ENCODE results near the gene CBLC. TPM values are rescaled to one million over a fixed set of nuclear protein-coding genes. Genes with fewer than 3 reads are reported as not detected.

The CBLC gene
- total and polyA plus RNA-seq, 2 of the 4 experiments (the other 2 are of a cell fraction): not detected

GRCh38 chr19:44846455-44847143 is 68.9 kb downstream of the CBLC start:
- peak overlapping the region; percentile 97 for H3K27ac ChIP-seq (ENCODE audit: insufficient read depth, low read length)
- H2BK20ac ChIP-seq (ENCODE audit: low read depth, low read length): no peak overlapping the region
- peak overlapping the region; percentile 100 for H3K9ac ChIP-seq (ENCODE audit: low read depth, low read length)
- no peaks in the 10 kb centered on the region for H3K9me3 ChIP-seq (ENCODE audit: control insufficient read depth, insufficient read depth, low read length)
- H2AK5ac ChIP-seq (ENCODE audit: low read depth, low read length): peak overlapping the region; percentile 96
- no TSS peak for BruUV-seq (replicated peaks)
- peak overlapping the region; percentile 67 for H2AK9ac ChIP-seq (replicated peaks; ENCODE audit: low read depth, low read length, poor library complexity)
- peak overlapping the region; percentile 72; the same call in 1 of the 2 replicates for H2BK120ac ChIP-seq (ENCODE audit: low read depth, low read length)
- dilution Hi-C loops (cut with HindIII; ENCODE audit: low sequenced_read_pairs, unreplicated experiment) (no loop called here), intact Hi-C loops (cut with micrococcal nuclease) (loop anchor here (2.0 to 5.0 kb wide), 2 partner anchors 44 to 274 kb away; partner anchors contain the start of gene TOMM40), in situ Hi-C loops (cut with MboI; ENCODE audit: low sequenced_read_pairs) (no loop called here)
- H2AFZ ChIP-seq (replicated peaks; ENCODE audit: low read length, poor library complexity): peak overlapping the region; percentile 82
- peaks cover 3% of the 10 kb centered on the region; the same call in 1 of the 2 replicates for H3K36me3 ChIP-seq (ENCODE audit: control insufficient read depth, insufficient read depth, low read length)
- H3K56ac ChIP-seq (ENCODE audit: extremely low read depth, insufficient read depth, low read length): peak overlapping the region; percentile 93
- peak overlapping the region; percentile 86 for H4K91ac ChIP-seq (ENCODE audit: insufficient read depth, low read depth, low read length)
- H3K27me3 ChIP-seq (ENCODE audit: control insufficient read depth, insufficient read depth, low read length): no peaks in the 10 kb centered on the region
- 0% methylated on average over 16 of the region's 51 CpGs; no CpG with 5 or more reads in 1 of the 2 experiments for WGBS, 2 experiments (ENCODE audit: extremely low coverage in 2 of 2, insufficient read length in 1 of 2)
- peaks cover 0 to 47% of the 10 kb centered on the region in 2 experiments; a peak in 2 of 4 replicates for H3K79me1 ChIP-seq (ENCODE audit: low read depth in 1 of 2, low read length in 2 of 2)
- DNase-seq (no peak), ATAC-seq (ENCODE audit: low read depth) (no peak; the same call in 1 of the 2 replicates)
- 0 out of 3 replicates have a peak overlapping the region, but pooled peaks have one; percentile 63 for H2BK15ac ChIP-seq (ENCODE audit: low read depth, low read length)
- peak overlapping the region; percentile 97 for H3K23ac ChIP-seq (ENCODE audit: low read depth, low read length)
- TF ChIP-seq CEBPB (IDR thresholded peaks at IDR 0.05; ENCODE audit: low read depth, low read length): no peak
- TF ChIP-seq CHD1 (IDR thresholded peaks at IDR 0.05; ENCODE audit: low read depth, low read length): 0 out of 2 replicates have a peak, but pooled peaks have one; percentile 16
- no peak for TF ChIP-seq MAFK (IDR thresholded peaks at IDR 0.05; ENCODE audit: low read depth, low read length)
- no peak for TF ChIP-seq BHLHE40 (IDR thresholded peaks at IDR 0.05; ENCODE audit: low read depth, low read length)
- TF ChIP-seq MAZ (IDR thresholded peaks at IDR 0.05; ENCODE audit: borderline replicate concordance, low read depth, low read length): peak; percentile 61; the same call in 1 of the 2 replicates
- no peak for TF ChIP-seq USF2 (IDR thresholded peaks at IDR 0.05; ENCODE audit: low read depth, low read length)
- no peak for TF ChIP-seq RFX5 (IDR thresholded peaks at IDR 0.05; ENCODE audit: low read depth, low read length)
- no peak for TF ChIP-seq FOS (IDR thresholded peaks at IDR 0.05; ENCODE audit: low read depth, low read length)
- no peak for TF ChIP-seq RAD21 (IDR thresholded peaks at IDR 0.05; ENCODE audit: low read length)
- peak; percentile 44 for TF ChIP-seq POLR2A (IDR thresholded peaks at IDR 0.05; ENCODE audit: low read depth, low read length)
- peaks cover 43% of the 10 kb centered on the region for H4K20me1 ChIP-seq (ENCODE audit: insufficient read depth, low read length)
- CTCF ChIA-PET: interaction anchor here (1.0 to 1.4 kb wide), 2 partner anchors 63 to 122 kb away, joined by 4 to 6 read pairs; no protein-coding TSS in a partner anchor
- H3K9me1 ChIP-seq (ENCODE audit: insufficient read depth, low read length): peaks cover 6% of the 10 kb centered on the region
- H3K4ac ChIP-seq (ENCODE audit: low read depth, low read length): peak overlapping the region; percentile 95
- H3K4me2 ChIP-seq (ENCODE audit: low read depth, low read length): peak overlapping the region; percentile 77
- peak overlapping the region; percentile 77 for H2BK5ac ChIP-seq (ENCODE audit: low read depth, low read length, poor library complexity, severe bottlenecking)
- peak overlapping the region; percentile 20 to 80; a peak in 3 of 4 replicates for H4K8ac ChIP-seq (ENCODE audit: low read depth in 2 of 2, low read length in 2 of 2)
- peak overlapping the region; percentile 43; the same call in 1 of the 2 replicates for H4K5ac ChIP-seq (ENCODE audit: low read depth, low read length)
- H3K18ac ChIP-seq (ENCODE audit: low read depth, low read length): peak overlapping the region; percentile 82
- POLR2A ChIA-PET (ENCODE audit: unreplicated experiment): no interaction called here
- H3K4me1 ChIP-seq (ENCODE audit: control insufficient read depth, insufficient read depth, low read length): peaks cover 12% of the 10 kb centered on the region
- H3K14ac ChIP-seq (replicated peaks; ENCODE audit: low read depth, low read length): peak overlapping the region; percentile 98
- peak overlapping the region; percentile 97 for H3K4me3 ChIP-seq (ENCODE audit: insufficient read depth, low read depth, low read length)

Measured in IMR-90 (cell line).